GM13976 (cell line): ENCODE results near the gene ATOSA.

ENCODE experiments used
- DNase-seq: peaks from one replicate; pipeline ENCODE4 v3.0.0; 2012; ENCODE audit warnings: low spot score
- in situ Hi-C: fragments of 300-500 bp; cut with MboI; formaldehyde crosslinking; loops from one replicate; pipeline ENCODE4 v1.12.0; 2022; ENCODE audit warnings: low sequenced_read_pairs, mixed read lengths, inconsistent platforms; ENCODE audit not compliant: unreplicated experiment
- TF ChIP-seq, protein P1 (sequence below): IDR thresholded peaks from 2 replicates; pipeline ENCODE4 v1.5.1; 2012; ENCODE audit warnings: borderline replicate concordance, mild to moderate bottlenecking; ENCODE audit not compliant: insufficient read depth; ENCODE audit errors: extremely low read depth, missing control alignments, control extremely low read depth

ATOSA gene

DNA sequence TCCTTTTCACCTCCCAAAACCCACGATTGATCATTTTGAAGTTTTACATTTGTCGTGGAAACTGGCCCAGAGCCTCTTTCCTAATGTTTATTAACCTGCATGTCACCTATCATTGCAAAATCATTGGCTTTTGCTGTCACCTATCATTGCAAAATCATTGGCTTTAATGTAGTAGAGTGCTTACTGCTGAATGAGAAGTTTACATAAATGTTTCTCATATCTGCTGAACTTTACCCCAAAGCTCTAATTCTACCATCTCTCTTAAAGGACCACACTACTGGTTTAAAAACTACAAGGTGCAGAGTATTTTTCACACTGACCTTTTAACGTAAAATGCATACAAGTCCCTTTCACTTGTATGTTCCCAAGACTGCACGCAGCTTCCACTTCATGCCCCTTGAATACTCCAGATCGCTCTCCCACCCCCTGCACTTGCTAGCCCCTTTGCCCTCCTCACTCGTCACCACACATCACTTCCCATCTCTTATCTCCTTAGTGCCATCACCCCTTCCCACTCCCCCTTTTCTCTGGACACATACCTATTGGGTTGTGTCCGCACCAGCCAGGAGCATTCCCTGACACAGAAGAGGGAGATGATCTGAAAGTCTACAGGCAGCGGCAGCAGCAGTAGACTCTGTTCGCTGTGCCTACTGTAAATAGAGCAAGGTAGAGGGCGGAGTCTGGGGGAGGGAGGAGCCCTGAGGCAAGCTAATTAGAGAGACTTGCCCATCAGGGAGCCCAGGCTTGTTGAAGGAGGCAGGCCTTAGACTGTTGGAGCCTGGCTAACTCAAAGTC is 30.2 kb upstream of the ATOSA start:
- TF ChIP-seq, protein P1, sequence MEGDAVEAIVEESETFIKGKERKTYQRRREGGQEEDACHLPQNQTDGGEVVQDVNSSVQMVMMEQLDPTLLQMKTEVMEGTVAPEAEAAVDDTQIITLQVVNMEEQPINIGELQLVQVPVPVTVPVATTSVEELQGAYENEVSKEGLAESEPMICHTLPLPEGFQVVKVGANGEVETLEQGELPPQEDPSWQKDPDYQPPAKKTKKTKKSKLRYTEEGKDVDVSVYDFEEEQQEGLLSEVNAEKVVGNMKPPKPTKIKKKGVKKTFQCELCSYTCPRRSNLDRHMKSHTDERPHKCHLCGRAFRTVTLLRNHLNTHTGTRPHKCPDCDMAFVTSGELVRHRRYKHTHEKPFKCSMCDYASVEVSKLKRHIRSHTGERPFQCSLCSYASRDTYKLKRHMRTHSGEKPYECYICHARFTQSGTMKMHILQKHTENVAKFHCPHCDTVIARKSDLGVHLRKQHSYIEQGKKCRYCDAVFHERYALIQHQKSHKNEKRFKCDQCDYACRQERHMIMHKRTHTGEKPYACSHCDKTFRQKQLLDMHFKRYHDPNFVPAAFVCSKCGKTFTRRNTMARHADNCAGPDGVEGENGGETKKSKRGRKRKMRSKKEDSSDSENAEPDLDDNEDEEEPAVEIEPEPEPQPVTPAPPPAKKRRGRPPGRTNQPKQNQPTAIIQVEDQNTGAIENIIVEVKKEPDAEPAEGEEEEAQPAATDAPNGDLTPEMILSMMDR, result no peak
- in situ Hi-C loops, result no loop called here
- DNase-seq, result no peak

DNA sequence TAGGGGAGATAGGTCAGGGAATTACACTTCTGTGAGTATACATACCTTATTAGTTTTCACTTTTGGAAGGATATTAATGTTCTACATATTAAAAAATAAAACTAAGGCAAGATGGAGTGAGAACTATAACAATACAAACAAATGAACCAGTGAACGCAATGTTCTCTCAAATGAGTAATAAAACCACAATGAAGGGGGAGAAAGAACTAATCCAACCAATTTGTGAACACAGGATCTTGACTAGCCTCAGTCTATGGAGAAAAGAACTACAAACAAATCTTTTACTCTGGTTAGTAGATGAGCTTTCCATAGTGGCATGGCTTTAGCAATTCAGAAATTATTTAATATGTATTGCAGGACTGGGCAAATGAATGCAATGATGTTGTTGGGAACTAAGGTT is 26.9 kb upstream of the ATOSA start:
- TF ChIP-seq, protein P1, result no peak
- DNase-seq, result no peak
- in situ Hi-C loops, result no loop called here

DNA sequence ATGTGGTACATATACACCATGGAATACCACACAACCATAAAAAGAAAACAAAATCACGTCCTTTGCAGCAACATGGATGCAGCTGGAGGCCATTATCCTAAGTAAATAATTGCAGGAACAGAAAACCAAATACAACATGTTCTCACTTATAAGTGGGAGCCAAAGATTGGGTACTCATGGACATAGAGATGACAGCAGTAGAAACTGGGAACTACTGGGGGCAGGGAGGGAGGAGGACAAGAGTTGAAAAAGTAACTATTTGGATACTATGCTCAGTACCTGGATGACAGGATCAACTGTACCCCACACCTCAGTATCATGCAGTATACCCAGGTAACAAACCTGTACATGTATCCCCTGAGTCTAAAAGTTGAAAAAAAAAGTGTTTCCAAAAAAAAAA is 23.2 kb upstream of the ATOSA start:
- DNase-seq, result no peak
- in situ Hi-C loops, result no loop called here
- TF ChIP-seq, protein P1, result no peak

DNA sequence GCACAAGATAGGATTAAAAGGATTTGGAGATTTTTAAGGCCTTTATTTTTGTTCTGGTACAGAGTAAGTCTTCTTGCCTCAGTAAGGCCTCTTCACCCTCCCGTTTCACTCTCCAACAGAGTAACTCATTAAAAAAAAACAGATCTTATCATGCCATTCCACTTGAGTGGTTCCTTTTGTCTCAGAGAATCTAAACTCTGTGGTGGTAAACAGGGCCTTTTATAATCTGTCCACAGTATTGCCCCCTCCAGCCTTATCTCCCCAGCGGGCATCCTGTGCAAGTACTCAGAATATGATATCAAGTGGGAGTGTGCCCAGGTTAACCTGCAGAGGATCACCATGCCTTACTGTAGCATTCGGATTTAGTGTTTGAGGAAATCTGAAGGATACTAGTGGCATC is 20.3 kb upstream of the ATOSA start:
- no peak for DNase-seq
- TF ChIP-seq, protein P1, result no peak
- in situ Hi-C loops, result no loop called here

DNA sequence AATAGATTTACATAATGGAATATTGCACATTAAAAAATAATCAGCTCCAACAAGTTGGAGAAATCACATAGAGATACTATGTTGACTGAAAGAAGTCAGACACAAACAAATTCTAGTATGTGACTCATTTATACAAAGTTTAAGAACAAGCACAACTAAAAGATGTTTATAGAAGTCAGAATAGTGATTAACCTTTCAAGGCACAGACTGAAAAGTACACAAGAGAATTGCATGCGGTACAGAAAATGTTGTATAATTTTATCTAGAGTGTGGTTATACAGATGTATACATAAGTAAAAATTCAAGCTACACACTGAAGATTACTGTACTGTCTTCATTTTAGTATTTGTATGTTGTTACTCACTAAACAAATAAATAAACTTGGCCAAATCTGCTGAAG is 19.3 kb upstream of the ATOSA start:
- TF ChIP-seq, protein P1, result no peak
- in situ Hi-C loops, result no loop called here
- DNase-seq, result no peak

DNA sequence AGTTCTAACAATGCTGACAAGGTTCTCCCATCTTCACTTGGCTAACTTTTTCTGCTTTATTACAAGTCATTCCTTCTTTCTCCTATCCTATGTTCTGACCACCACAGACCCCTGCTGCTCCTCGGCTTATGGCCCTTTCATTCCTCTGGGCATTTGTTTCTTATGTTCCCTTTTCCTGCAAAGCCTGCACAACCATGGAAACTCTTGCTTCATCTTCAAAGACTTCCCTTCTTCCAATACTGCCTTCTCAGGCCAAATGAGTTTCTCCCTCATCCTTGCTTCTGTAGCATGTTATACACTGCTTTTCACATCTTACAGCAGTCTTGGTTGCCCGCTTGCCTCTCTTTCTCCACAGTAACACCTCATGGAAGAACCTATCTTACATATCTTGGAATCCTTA is 17.9 kb upstream of the ATOSA start:
- in situ Hi-C loops, result no loop called here
- no peak for DNase-seq
- TF ChIP-seq, protein P1, result no peak
